Measurements from ENCODE around the gene RUSC2.

DNA sequence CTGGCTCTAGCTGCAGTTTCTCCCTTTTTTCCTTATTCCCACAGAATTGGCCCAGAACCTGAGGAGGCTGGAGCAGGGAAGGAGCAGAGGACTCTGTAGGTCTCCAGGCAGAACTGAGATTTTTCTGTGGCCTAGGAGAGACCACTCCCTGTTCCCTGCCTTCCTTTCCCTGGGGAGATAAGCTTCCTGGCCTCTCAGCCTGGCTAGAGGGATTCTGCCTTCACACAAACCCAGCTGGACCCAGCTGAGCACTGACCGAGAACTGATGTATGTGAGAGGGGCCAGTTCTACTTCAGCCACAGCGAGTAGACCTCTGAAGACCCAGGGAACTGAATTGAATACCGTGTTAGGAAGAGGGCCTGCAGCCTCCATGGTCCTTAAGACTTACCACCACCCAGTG lies 48.0 kb downstream of the RUSC2 start:
- TF ChIP-seq POLR2A (IDR thresholded peaks at IDR 0.05) (no peak), CTCF (IDR thresholded peaks at IDR 0.05) (no peak)
